Activated naive CD4-positive, alpha-beta T cell treated with anti-CD3 and anti-CD28 coated beads, Interleukin-2, amount 10 ng/mL, durations not matched to agents 5 hours and 36 hours (primary cell): Measurements from ENCODE around the gene PPP2R5C. TPM values are rescaled to one million over a fixed set of nuclear protein-coding genes. Genes with fewer than 3 reads are reported as not detected.

ENCODE experiments used
- total RNA-seq, 2 experiments: library from RNA; stranded (reverse); gene quantifications; one replicate each; pipeline ENCODE4 v1.2.3, GENCODE V29; 2021

Gene PPP2R5C
- 100 to 1,000 TPM; 347 to 357 TPM for total RNA-seq

GRCh38 chr14:101761032-101761880, at the start of gene PPP2R5C:
Gene PPP2R5C, plus strand, starts transcription at chr14:101761709. Its CDS starts 185 bp downstream, at chr14:101761894.

DNA sequence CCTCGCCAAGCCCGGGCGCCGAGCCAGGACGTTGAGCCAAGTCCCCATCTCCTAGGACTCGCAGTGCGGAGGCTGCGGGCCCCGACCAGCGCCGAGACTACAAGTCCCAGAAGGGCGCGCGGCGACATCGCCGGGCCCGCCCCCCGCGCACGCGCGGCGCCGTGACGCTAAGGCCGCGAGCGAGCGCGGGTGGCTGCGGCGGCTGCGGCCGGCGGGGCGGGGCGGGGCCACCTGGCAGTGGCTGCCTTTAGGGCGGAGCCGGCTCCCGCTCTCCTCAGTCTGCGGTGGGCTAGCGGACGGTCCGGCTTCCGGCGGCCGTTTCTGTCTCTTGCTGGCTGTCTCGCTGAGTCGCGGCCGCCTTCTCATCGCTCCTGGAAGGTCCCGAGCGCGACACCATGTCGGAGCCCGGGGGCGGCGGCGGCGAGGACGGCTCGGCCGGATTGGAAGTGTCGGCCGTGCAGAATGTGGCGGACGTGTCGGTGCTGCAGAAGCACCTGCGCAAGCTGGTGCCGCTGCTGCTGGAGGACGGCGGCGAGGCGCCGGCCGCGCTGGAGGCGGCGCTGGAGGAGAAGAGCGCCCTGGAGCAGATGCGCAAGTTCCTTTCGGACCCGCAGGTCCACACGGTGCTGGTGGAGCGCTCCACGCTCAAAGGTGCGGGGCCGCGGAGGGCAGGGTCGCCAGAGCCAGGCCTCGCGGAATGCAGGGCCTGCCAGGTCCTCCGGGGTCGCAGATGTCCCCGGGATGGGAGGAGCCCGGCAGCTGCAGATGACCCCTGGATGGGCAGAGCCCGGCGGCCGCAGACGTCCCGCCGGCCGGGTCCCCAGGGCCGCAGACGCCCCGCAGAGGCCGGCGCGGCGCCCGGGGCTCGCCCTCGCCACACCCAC, 203.0 kb downstream of the PPP2R5C start, which contains the start of gene DYNC1H1:
Gene DYNC1H1, plus strand, starts transcription at position 277 of the 884 bp plus-strand sequence. Its CDS starts 119 bp downstream, at position 396.

Other genes starting within 250 kb of the PPP2R5C start
- gene DIO3, start 200.2 kb upstream of the PPP2R5C start, total RNA-seq: not detected
- 100 to 1,000 TPM; 222 to 245 TPM for gene DYNC1H1, start 202.9 kb downstream of the PPP2R5C start, total RNA-seq